Panc1 (cell line): ENCODE results near the gene ARL4A. TPM values are rescaled to one million over a fixed set of nuclear protein-coding genes. Genes with fewer than 3 reads are reported as not detected.
"Not testable (repeated sequence)": the region's sequence is repeated elsewhere in the genome, so short reads cannot be mapped to it uniquely, and the experiment has no call there.

ENCODE experiments used
- ATAC-seq: fragments of 200-7000 bp; cut with Tn5 transposase; 2 replicates; pipeline ENCODE4 v1.9.1; 2020; ENCODE audit warnings: mild to moderate bottlenecking, moderate library complexity
- BruUV-seq: library from RNA; stranded (reverse); fragments of 400-500 nt; replicated peaks from 2 replicates; lab custom pipeline; 2021; lab: Mats Ljungman, UMichigan
- CTCF ChIA-PET: fragments of 300-600 bp; sonication (Branson Sonifier 250); formaldehyde crosslinking; loops from one replicate; lab custom pipeline; 2022; ENCODE audit warnings: antibody characterized with exemption; lab: Charles Lee
- POLR2A ChIA-PET: fragments of 300-600 bp; sonication (Branson Sonifier 250); formaldehyde crosslinking; loops from one replicate; lab custom pipeline; 2022; ENCODE audit warnings: antibody characterized with exemption; lab: Charles Lee
- DNase-seq: peaks from one replicate; pipeline ENCODE4 v3.0.0-alpha.2; 2010; ENCODE audit warnings: low read depth, low spot score
- H3K27ac ChIP-seq: 2 replicates; pipeline ENCODE4 v1.5.1; 2011; ENCODE audit warnings: mild to moderate bottlenecking, low read length, inconsistent platforms
- H3K27me3 ChIP-seq: fragments of 200-500 bp; sonication (Bioruptor generic); 2 replicates; pipeline ENCODE4 v1.6.0; 2014; ENCODE audit warnings: low read length, inconsistent platforms; ENCODE audit not compliant: control insufficient read depth, insufficient read depth
- H3K36me3 ChIP-seq: fragments of 200-500 bp; sonication (Bioruptor generic); 2 replicates; pipeline ENCODE4 v1.5.1; 2014; ENCODE audit warnings: inconsistent platforms, mild to moderate bottlenecking, low read length, moderate library complexity; ENCODE audit not compliant: control insufficient read depth, insufficient read depth
- H3K4me1 ChIP-seq: 2 replicates; pipeline ENCODE4 v1.5.1; 2011; ENCODE audit warnings: inconsistent platforms, mild to moderate bottlenecking, low read length, moderate library complexity; ENCODE audit not compliant: control insufficient read depth, insufficient read depth
- H3K4me3 ChIP-seq, 2 experiments: 2 replicates each; pipeline ENCODE4 v1.5.1; 2011 to 2012; ENCODE audit warnings: low read depth in 2 of 2, low read length in 2 of 2, mild to moderate bottlenecking in 2 of 2, inconsistent platforms in 1 of 2, moderate library complexity in 1 of 2
- H3K9me3 ChIP-seq: fragments of 200-500 bp; sonication (Bioruptor generic); 2 replicates; pipeline ENCODE4 v1.5.1; 2014; ENCODE audit warnings: low read depth, mild to moderate bottlenecking, inconsistent platforms, low read length, moderate library complexity; ENCODE audit not compliant: control insufficient read depth, insufficient read depth
- CTCF ChIP-seq: fragments of 450-650 bp; IDR thresholded peaks from 2 replicates; pipeline ENCODE4 v1.5.1; 2017; ENCODE audit warnings: mild to moderate bottlenecking
- POLR2AphosphoS5 ChIP-seq: IDR thresholded peaks from 2 replicates; pipeline ENCODE4 v1.6.1; 2012; ENCODE audit warnings: mild to moderate bottlenecking, low read depth, low read length, moderate library complexity
- REST ChIP-seq, 2 experiments: IDR thresholded peaks; 2 replicates each; pipeline ENCODE4 v1.6.1; 2011 to 2012; ENCODE audit warnings: low read depth in 2 of 2, control low read depth in 1 of 2, low read length in 1 of 2, mild to moderate bottlenecking in 1 of 2, moderate library complexity in 1 of 2; ENCODE audit not compliant: insufficient read depth in 1 of 2
- SIN3A ChIP-seq: IDR thresholded peaks from 2 replicates; pipeline ENCODE4 v1.6.1; 2012; ENCODE audit warnings: low read depth, mild to moderate bottlenecking, low read length, moderate library complexity, borderline replicate concordance; ENCODE audit not compliant: insufficient read depth
- TCF7L2 ChIP-seq: IDR thresholded peaks from 2 replicates; pipeline ENCODE4 v1.6.1; 2011; ENCODE audit warnings: mild to moderate bottlenecking, low read depth, low read length, inconsistent platforms
- in situ Hi-C: cut with HindIII; loops from 2 replicates; pipeline ENCODE4 v1.10.0; 2016; ENCODE audit warnings: low sequenced_read_pairs, low pct_unique_long_range_greater_than_20kb
- intact Hi-C: fragments of 100-400 bp; cut with micrococcal nuclease; formaldehyde crosslinking; loops from one replicate; pipeline ENCODE4 v1.10.0; 2022; ENCODE audit not compliant: unreplicated experiment
- total RNA-seq: library from RNA; stranded (reverse); gene quantifications from one replicate; pipeline ENCODE4 v1.2.1, GENCODE V29; 2021; ENCODE audit not compliant: unreplicated experiment

ARL4A gene
- total RNA-seq, 1 experiment from 2014 or later = 37.4 TPM

- in situ Hi-C loops = no loop called here
- no TSS peak for BruUV-seq
These were observed 43.8 kb upstream of the ARL4A start for GRCh38 chr7:12643644-12644043.

DNA sequence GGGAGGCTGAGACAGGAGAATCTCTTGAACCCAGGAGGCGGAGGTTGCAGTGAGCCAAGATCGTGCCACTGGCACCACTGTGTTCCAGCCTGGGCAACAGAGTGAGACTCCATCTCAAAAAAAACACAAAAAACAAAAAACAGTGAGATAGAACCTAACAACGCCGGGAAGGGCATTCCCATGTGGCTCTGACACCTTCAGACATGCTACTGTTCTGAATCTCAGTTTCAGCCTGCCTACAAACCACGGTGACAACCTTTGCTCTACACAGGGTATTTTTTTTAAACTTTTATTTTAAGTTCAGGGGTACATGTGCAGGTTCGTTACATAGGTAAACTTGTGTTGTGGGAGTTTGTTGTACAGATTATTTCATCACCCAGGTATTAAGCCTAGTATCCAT, 42.2 kb upstream of the ARL4A start:
- POLR2A ChIA-PET = interaction anchor here (0.7 kb wide), 1 partner anchor 37 kb away, joined by 7 read pairs; no protein-coding TSS in a partner anchor
- CTCF ChIA-PET, ATAC-seq, H3K36me3 ChIP-seq, H3K4me1 ChIP-seq, intact Hi-C loops, H3K4me3 ChIP-seq, H3K9me3 ChIP-seq, DNase-seq, H3K27ac ChIP-seq, H3K27me3 ChIP-seq, in situ Hi-C loops, BruUV-seq: not testable (repeated sequence)

More at GRCh38 chr7:12643644-12644043, 43.8 kb upstream of the ARL4A start:
- H3K36me3 ChIP-seq = no peaks in the 10 kb centered on the region
- H3K9me3 ChIP-seq = no peaks in the 10 kb centered on the region
- H3K4me3 ChIP-seq = no peak overlapping the region
- no peak for ATAC-seq
- H3K27ac ChIP-seq = no peak overlapping the region
- POLR2A ChIA-PET = no interaction called here
- DNase-seq = no peak
- CTCF ChIA-PET = no interaction called here
- no peaks in the 10 kb centered on the region for H3K27me3 ChIP-seq
- intact Hi-C loops = no loop called here
- H3K4me1 ChIP-seq = no peaks in the 10 kb centered on the region
- TF ChIP-seq SIN3A = no peak
- no peak for TF ChIP-seq REST (IDR thresholded peaks at IDR 0.05; ENCODE audit: insufficient read depth in 1 of 2, low read depth in 2 of 2, low read length in 1 of 2)
- TF ChIP-seq POLR2AphosphoS5 = no peak
- TF ChIP-seq TCF7L2 = no peak
- no peak for TF ChIP-seq CTCF

- ATAC-seq = no peak
- Histone ChIP-seq H3K36me3 (no peaks in the 10 kb centered on the region), H3K4me3 (no peak overlapping the region), H3K27me3 (no peaks in the 10 kb centered on the region), H3K27ac (no peak overlapping the region), H3K9me3 (no peaks in the 10 kb centered on the region), H3K4me1 (no peaks in the 10 kb centered on the region)
- ChIA-PET POLR2A (no interaction called here), CTCF (no interaction called here)
- TF ChIP-seq CTCF = no peak
- TF ChIP-seq TCF7L2 = no peak
- no peak for TF ChIP-seq REST (IDR thresholded peaks at IDR 0.05; ENCODE audit: insufficient read depth in 1 of 2, low read depth in 2 of 2, low read length in 1 of 2)
- no peak for TF ChIP-seq SIN3A
- TF ChIP-seq POLR2AphosphoS5 = no peak
- intact Hi-C loops = no loop called here
- no peak for DNase-seq
- in situ Hi-C loops = no loop called here
- BruUV-seq = no TSS peak
These were observed 41.3 kb upstream of the ARL4A start for GRCh38 chr7:12646139-12646538.
